ENCODE measurements around the gene BAZ2B. TPM values are rescaled to one million over a fixed set of nuclear protein-coding genes. Genes with fewer than 3 reads are reported as not detected.
"Not testable (repeated sequence)": the region's sequence is repeated elsewhere in the genome, so short reads cannot be mapped to it uniquely, and the experiment has no call there.

Gene BAZ2B
- total RNA-seq, 1 experiment from 2014 or later, result 19.9 TPM

GRCh38 chr2:159402790-159403189 lies 213.6 kb downstream of the BAZ2B start:
- no peak overlapping the region for H3K4me2 ChIP-seq (ENCODE audit: low read length)
- no peaks in the 10 kb centered on the region for H3K4me1 ChIP-seq (ENCODE audit: control insufficient read depth in 1 of 2, insufficient read depth in 2 of 2, low read length in 2 of 2)
- no peak for ATAC-seq
- ChIA-PET POLR2A (no interaction called here), RAD21 (ENCODE audit: low non-redundant PET in 1 of 2, low total read pairs in 2 of 2, uncharacterized antibody in 2 of 2, unreplicated experiment in 2 of 2) (no interaction called here), CTCF (no interaction called here)
- no peaks in the 10 kb centered on the region for H3K27me3 ChIP-seq (ENCODE audit: insufficient read depth, low read length)
- H3K36me3 ChIP-seq (ENCODE audit: control insufficient read depth in 1 of 2, insufficient read depth in 2 of 2, low read length in 2 of 2), result no peaks in the 10 kb centered on the region
- no peaks in the 10 kb centered on the region for H4K20me1 ChIP-seq (ENCODE audit: insufficient read depth)
- H3K27ac ChIP-seq (ENCODE audit: low read depth, low read length), result no peak overlapping the region
- H3K9ac ChIP-seq (ENCODE audit: low read length), result no peak overlapping the region
- H3K4me3 ChIP-seq (replicated peaks in 1 of 2; ENCODE audit: low read depth in 1 of 2, low read length in 2 of 2), result no peak overlapping the region
- H3K9me3 ChIP-seq (ENCODE audit: control insufficient read depth in 1 of 2, insufficient read depth in 1 of 2, low read depth in 1 of 2, low read length in 2 of 2), result no peaks in the 10 kb centered on the region
- H2AFZ ChIP-seq (ENCODE audit: low read depth, low read length, poor library complexity, severe bottlenecking), result no peak overlapping the region
- intact Hi-C loops (cut with micrococcal nuclease), result no loop called here
- TF ChIP-seq FOSL1 (IDR thresholded peaks at IDR 0.05; ENCODE audit: low read depth) (no peak), SIN3A (IDR thresholded peaks at IDR 0.05; ENCODE audit: low read depth) (no peak), EZH2phosphoT487 (IDR thresholded peaks at IDR 0.05; ENCODE audit: borderline replicate concordance) (no peak), ZNF274 (IDR thresholded peaks at IDR 0.05; ENCODE audit: low read depth, low read length) (no peak), POLR2AphosphoS5 (IDR thresholded peaks at IDR 0.05; ENCODE audit: low read depth, low read length) (no peak)
- no peak for DNase-seq (ENCODE audit: low read depth, low spot score)
- H3K9me2 ChIP-seq (ENCODE audit: insufficient read depth), result no peaks in the 10 kb centered on the region
- BruUV-seq (replicated peaks), result no TSS peak
- no peaks in the 10 kb centered on the region for H3K79me2 ChIP-seq (ENCODE audit: insufficient read depth, low read length)

GRCh38 chr2:159402160-159402559 lies 214.2 kb downstream of the BAZ2B start:
- not testable (repeated sequence) for H3K9me3 ChIP-seq (ENCODE audit: control insufficient read depth in 1 of 2, insufficient read depth in 1 of 2, low read depth in 1 of 2, low read length in 2 of 2)

More at GRCh38 chr2:159402160-159402559, 214.2 kb downstream of the BAZ2B start:
- H3K36me3 ChIP-seq (ENCODE audit: control insufficient read depth in 1 of 2, insufficient read depth in 2 of 2, low read length in 2 of 2); H3K9me2 ChIP-seq (ENCODE audit: insufficient read depth); CTCF ChIA-PET; H3K27me3 ChIP-seq (ENCODE audit: insufficient read depth, low read length); RAD21 ChIA-PET (ENCODE audit: low non-redundant PET in 1 of 2, low total read pairs in 2 of 2, uncharacterized antibody in 2 of 2, unreplicated experiment in 2 of 2); H3K79me2 ChIP-seq (ENCODE audit: insufficient read depth, low read length); DNase-seq (ENCODE audit: low read depth, low spot score); H3K9ac ChIP-seq (ENCODE audit: low read length); BruUV-seq (replicated peaks); H3K27ac ChIP-seq (ENCODE audit: low read depth, low read length); H2AFZ ChIP-seq (ENCODE audit: low read depth, low read length, poor library complexity, severe bottlenecking); H3K4me2 ChIP-seq (ENCODE audit: low read length); H4K20me1 ChIP-seq (ENCODE audit: insufficient read depth); POLR2A ChIA-PET; intact Hi-C loops (cut with micrococcal nuclease); ATAC-seq; H3K4me3 ChIP-seq (replicated peaks in 1 of 2; ENCODE audit: low read depth in 1 of 2, low read length in 2 of 2); H3K4me1 ChIP-seq (ENCODE audit: control insufficient read depth in 1 of 2, insufficient read depth in 2 of 2, low read length in 2 of 2): not testable (repeated sequence)
